ENCODE results near the gene MAP2K7.

GRCh38 chr19:7933828-7934725 lies 30.4 kb downstream of the MAP2K7 start:
- no peak for TF ChIP-seq POLR2A (IDR thresholded peaks at IDR 0.05; ENCODE audit: low read depth, low read length)
- no peak for TF ChIP-seq TAF1 (IDR thresholded peaks at IDR 0.05; ENCODE audit: borderline replicate concordance, low read depth, low read length)
